DMS153 treated with DMSO at 0.1 percent for 48 hours (cell line): Measurements from ENCODE around the gene SPDL1.

Experiments used
- DNase-seq: peaks from one replicate; lab custom pipeline; 2025; ENCODE audit not compliant: unreplicated experiment; lab: John Stamatoyannopoulos, UW

Gene SPDL1

DNA sequence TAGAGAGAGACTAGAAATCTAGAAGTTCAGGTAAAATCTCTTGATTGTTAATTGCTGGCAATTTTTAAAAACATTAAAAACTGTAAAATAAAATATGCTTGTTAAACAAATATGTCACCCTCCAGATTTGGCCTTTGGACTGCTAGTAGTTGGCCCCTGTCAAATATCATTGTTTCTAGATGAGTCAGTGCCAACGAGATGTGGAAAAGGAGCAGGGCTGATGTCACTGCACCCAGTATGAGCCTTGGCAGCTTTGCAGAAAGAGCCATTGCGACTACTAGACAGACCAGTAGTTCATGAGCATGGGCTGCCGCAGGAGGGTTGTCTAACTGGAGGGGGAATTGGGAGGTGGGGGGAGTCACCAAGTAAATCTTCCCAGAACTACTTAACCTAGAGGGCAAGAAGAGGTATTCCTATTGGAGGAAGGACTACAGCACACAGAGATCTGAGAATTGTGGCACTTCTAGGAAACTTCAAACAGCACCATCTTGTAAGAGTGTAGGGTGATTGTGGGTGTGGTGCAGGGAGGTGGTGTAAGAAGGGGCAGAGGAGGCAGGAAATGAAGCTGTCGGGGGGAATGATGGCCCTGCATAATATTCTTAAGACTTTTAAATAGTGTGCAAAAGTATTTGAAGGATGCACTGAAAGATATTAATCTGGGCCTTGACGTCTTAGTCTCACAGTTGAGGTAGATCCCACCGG, 46.4 kb downstream of the SPDL1 start:
- no peak for DNase-seq

DNA sequence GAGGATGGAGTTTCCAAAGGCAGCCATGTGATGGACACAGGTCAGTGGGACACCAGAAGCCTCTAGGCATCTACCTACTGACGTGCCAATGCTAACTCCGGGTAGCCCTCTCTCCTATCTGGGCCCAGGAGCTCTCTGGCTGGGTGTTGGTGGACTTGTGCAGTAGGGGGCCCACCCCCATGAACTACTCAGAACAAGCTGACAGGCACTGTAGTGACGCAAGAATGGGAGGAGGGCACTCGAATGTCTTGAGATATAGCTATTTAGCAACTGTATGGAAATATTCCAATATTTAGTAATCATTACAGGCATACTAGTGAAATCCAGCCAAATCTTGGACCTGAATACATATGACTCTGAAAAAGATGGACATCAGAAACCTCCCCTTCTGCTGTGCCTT, 47.8 kb downstream of the SPDL1 start:
- no peak for DNase-seq

GRCh38 chr5:169632946-169633345, 49.4 kb downstream of the SPDL1 start:
- no peak for DNase-seq

- DNase-seq = no peak
These were observed 51.0 kb downstream of the SPDL1 start for GRCh38 chr5:169634606-169635005.

GRCh38 chr5:169635936-169636335, 52.4 kb downstream of the SPDL1 start:
- DNase-seq = no peak

GRCh38 chr5:169636477-169637084, 53.0 kb downstream of the SPDL1 start:
- DNase-seq = no peak

DNA sequence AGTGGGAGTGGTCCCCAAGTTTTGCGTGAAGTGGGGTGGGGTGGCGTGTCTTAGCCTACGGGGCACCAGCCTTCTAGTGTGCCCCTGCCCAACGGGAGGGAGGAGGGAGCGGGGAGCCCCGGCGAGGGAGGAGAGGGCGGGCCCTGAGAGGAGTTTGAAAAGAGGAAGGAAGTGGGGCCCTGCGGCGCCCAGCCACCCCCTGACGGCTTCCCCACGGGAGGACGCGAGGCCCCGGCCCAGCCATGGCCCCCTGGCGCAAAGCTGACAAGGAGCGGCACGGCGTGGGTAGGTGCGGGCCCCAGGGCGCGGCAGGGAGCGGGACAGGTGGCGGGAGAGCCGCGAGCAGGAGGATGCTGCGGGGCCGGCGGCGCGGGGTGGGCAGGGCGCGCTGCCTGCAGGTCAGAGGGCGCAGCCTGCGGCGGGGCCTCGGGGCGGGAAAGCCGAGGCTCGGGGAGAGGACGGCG, 53.5 kb downstream of the SPDL1 start, which contains the start of gene DOCK2:
TSS of gene DOCK2 (plus strand) at position 191 of the 464 bp plus-strand sequence. CDS start at position 243, 52 bp downstream.
- DNase-seq = no peak

DNA sequence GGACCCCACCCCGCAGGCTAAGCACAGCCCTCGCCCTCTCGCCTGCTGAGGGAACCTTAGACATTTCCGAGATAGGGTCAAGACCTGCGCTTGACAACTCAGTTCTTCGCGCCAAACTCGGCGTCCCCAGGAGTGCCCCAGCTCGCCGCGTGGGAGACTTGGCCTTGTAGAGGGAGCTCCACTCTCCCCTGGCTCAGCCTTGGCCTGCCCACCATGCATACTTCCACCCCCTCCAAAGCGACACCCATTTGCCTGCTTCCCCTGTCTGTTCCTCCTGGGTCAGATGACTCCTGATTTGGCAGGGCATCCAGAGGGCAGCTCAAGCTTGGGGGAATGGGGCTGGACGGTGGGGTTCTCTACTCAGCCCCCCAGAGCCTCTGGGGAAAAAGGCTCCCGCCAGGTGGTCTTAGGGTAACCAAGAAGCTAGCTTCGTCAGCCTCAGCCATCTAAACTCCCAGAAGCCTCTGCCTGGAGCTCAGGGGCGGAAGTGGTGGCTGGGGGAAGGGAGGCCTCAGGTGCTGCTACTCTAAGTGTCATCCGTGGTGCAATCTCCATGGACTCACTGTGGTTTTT, 54.1 kb downstream of the SPDL1 start:
- no peak for DNase-seq

DNA sequence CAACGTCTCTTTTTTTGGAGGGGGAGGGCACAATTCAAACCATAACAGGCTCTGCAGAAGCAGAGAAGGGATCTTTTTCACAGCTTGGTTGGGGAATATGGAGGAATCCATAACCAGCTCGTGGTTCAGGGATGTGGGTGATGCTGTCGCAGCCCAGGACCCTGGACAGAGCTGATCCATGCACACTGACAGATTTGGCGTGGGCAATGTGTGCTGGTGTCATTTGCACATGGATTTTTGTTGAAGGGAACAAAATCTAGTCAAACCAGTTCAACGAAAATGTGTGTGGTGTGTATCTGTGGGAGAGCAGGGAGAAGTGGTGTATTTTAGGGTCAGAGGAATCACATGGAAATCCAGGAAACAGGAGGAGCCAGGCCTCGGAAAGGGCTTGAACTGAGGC, 57.7 kb downstream of the SPDL1 start:
- no peak for DNase-seq

GRCh38 chr5:169646856-169647255, 63.3 kb downstream of the SPDL1 start:
- DNase-seq = no peak

- no peak for DNase-seq
These were observed 64.0 kb downstream of the SPDL1 start for GRCh38 chr5:169647566-169647965.

- DNase-seq = no peak
These were observed 65.2 kb downstream of the SPDL1 start for GRCh38 chr5:169648725-169649310.

- DNase-seq = no peak
These were observed 65.9 kb downstream of the SPDL1 start for GRCh38 chr5:169649486-169649885.

- no peak for DNase-seq
These were observed 67.2 kb downstream of the SPDL1 start for GRCh38 chr5:169650701-169651331.

GRCh38 chr5:169651526-169651925, 68.0 kb downstream of the SPDL1 start:
- no peak for DNase-seq

DNA sequence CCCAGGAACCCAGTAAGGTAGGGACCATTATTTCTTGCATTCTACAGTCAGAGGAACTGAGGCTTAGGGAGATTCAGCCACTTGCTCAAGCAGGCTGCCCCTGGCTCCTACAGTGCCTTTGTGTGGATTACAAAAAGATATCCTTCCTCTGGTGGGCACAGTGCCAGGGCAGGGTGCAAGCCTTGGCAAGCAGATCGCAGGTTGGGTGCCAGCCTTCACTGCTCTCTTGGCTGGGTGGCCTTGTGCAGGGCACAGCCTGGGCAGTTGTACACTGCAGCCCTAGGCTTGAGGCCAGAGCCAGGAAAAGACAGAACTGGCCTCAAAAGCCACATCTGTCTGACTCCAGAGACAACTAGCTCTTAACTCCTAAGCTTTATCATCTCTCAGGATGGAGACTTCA, 68.5 kb downstream of the SPDL1 start:
- no peak for DNase-seq

GRCh38 chr5:169653091-169653490, 69.5 kb downstream of the SPDL1 start:
- DNase-seq = no peak
